Upper lobe of right lung (tissue), 1 donor: Measurements from ENCODE around the gene OSBPL8. TPM values are rescaled to one million over a fixed set of nuclear protein-coding genes. Genes with fewer than 3 reads are reported as not detected.

Experiments
- ATAC-seq: fragments of 200-7000 bp; cut with Tn5 transposase; one replicate; pipeline ENCODE4 v1.9.1; 2020; ENCODE audit warnings: mild to moderate bottlenecking, moderate library complexity
- DNase-seq: peaks from one replicate; pipeline ENCODE4 v3.0.0-alpha.2; 2020
- H3K27ac ChIP-seq: fragments of 200-600 bp; one replicate; pipeline ENCODE4 v1.8.0; 2022
- H3K27me3 ChIP-seq: fragments of 200-600 bp; one replicate; pipeline ENCODE4 v1.8.0; 2022; ENCODE audit warnings: mild to moderate bottlenecking
- H3K36me3 ChIP-seq: fragments of 200-600 bp; one replicate; pipeline ENCODE4 v1.8.0; 2022
- H3K4me1 ChIP-seq: fragments of 200-600 bp; one replicate; pipeline ENCODE4 v1.8.0; 2022
- H3K4me3 ChIP-seq: fragments of 200-600 bp; one replicate; pipeline ENCODE4 v1.8.0; 2022; ENCODE audit warnings: mild to moderate bottlenecking
- H3K9me3 ChIP-seq: fragments of 200-600 bp; one replicate; pipeline ENCODE4 v1.8.0; 2022
- intact Hi-C: fragments of 100-400 bp; cut with DNase I; formaldehyde crosslinking; loops from one replicate; pipeline ENCODE4 v1.11.0; 2022
- total RNA-seq: library from RNA; stranded (reverse); fragmentation: NEBNext Ultra II Directional; extraction: Animal tissue kit (Norgen Biotek cat#: 25700); gene quantifications from one replicate; pipeline ENCODE4 v1.2.1, GENCODE V29; 2021
- TF ChIP-seq, protein P1 (sequence below): fragments of 200-600 bp; IDR thresholded peaks from one replicate; pipeline ENCODE4 v1.8.0; 2022; ENCODE audit warnings: antibody characterized with exemption
- donor health status: DM: no; HTN: yes; CAD: no; lungs with severe emphysema.

OSBPL8 gene
- total RNA-seq, 1 donor from 2014 or later: 97.3 TPM

- H3K36me3 ChIP-seq: peaks cover 19% of the 10 kb centered on the region
- H3K9me3 ChIP-seq: no peaks in the 10 kb centered on the region
- H3K27ac ChIP-seq: no peak overlapping the region
- DNase-seq (no peak), ATAC-seq (no peak)
- H3K4me3 ChIP-seq: no peak overlapping the region
- intact Hi-C loops: no loop called here
- TF ChIP-seq, protein P1, sequence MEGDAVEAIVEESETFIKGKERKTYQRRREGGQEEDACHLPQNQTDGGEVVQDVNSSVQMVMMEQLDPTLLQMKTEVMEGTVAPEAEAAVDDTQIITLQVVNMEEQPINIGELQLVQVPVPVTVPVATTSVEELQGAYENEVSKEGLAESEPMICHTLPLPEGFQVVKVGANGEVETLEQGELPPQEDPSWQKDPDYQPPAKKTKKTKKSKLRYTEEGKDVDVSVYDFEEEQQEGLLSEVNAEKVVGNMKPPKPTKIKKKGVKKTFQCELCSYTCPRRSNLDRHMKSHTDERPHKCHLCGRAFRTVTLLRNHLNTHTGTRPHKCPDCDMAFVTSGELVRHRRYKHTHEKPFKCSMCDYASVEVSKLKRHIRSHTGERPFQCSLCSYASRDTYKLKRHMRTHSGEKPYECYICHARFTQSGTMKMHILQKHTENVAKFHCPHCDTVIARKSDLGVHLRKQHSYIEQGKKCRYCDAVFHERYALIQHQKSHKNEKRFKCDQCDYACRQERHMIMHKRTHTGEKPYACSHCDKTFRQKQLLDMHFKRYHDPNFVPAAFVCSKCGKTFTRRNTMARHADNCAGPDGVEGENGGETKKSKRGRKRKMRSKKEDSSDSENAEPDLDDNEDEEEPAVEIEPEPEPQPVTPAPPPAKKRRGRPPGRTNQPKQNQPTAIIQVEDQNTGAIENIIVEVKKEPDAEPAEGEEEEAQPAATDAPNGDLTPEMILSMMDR: no peak
- no peaks in the 10 kb centered on the region for H3K4me1 ChIP-seq
- H3K27me3 ChIP-seq: no peaks in the 10 kb centered on the region
These were observed 159.4 kb downstream of the OSBPL8 start for GRCh38 chr12:76400136-76400535.

- H3K4me1 ChIP-seq: no peaks in the 10 kb centered on the region
- H3K9me3 ChIP-seq: no peaks in the 10 kb centered on the region
- ATAC-seq (no peak), DNase-seq (no peak)
- no peak overlapping the region for H3K4me3 ChIP-seq
- TF ChIP-seq, protein P1: no peak
- peaks cover 19% of the 10 kb centered on the region for H3K36me3 ChIP-seq
- no peaks in the 10 kb centered on the region for H3K27me3 ChIP-seq
- no peak overlapping the region for H3K27ac ChIP-seq
- intact Hi-C loops: no loop called here
These were observed 160.5 kb downstream of the OSBPL8 start for GRCh38 chr12:76399040-76399439.

DNA sequence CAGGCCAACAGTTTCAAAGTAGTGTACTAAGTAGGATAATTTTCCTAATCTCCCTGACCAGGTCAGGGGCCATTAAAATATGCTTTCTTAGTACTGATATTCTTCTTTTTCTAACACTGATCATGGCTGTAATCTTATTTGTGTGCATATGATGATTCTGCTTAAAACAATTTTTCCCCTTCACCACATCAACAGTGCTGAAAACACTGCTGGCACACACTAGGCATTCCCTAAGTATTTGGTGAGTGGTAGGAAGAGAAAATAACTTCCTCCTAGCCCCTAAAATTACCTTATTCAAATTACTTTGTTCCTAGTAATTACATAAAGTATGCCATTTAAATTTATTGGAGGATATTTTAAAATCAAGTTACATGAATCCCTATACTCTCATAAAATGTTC is 161.5 kb downstream of the OSBPL8 start:
- H3K4me1 ChIP-seq: no peaks in the 10 kb centered on the region
- no peaks in the 10 kb centered on the region for H3K9me3 ChIP-seq
- ATAC-seq: no peak
- H3K27me3 ChIP-seq: no peaks in the 10 kb centered on the region
- TF ChIP-seq, protein P1: no peak
- H3K36me3 ChIP-seq: peaks cover 26% of the 10 kb centered on the region
- DNase-seq: no peak
- H3K4me3 ChIP-seq: no peak overlapping the region
- intact Hi-C loops: no loop called here
- no peak overlapping the region for H3K27ac ChIP-seq

- no peaks in the 10 kb centered on the region for H3K27me3 ChIP-seq
- DNase-seq (no peak), ATAC-seq (no peak)
- intact Hi-C loops: no loop called here
- H3K4me1 ChIP-seq: no peaks in the 10 kb centered on the region
- TF ChIP-seq, protein P1: no peak
- no peak overlapping the region for H3K27ac ChIP-seq
- peaks cover 65% of the 10 kb centered on the region for H3K36me3 ChIP-seq
- H3K9me3 ChIP-seq: no peaks in the 10 kb centered on the region
- no peak overlapping the region for H3K4me3 ChIP-seq
These were observed 168.1 kb downstream of the OSBPL8 start for GRCh38 chr12:76391461-76391860.

DNA sequence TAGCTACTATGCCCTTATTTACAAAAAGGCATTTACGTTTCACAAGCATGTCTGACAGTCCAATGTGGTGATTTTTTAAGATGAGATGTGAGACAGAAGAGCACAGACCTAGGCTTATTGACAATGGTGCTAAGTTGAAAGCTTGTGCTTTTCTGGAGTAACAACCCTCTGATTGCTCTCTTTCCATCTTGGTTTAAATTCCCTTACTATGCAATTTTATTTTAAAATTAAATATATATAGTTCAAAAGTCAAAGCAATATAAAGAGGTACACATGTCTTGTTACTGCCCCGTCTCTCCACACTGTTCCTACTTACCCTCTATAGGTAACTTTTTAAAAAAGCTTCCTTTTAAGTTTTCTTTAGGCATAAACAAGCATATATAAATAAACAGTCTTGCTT is 172.0 kb downstream of the OSBPL8 start:
- no peak for ATAC-seq
- Histone ChIP-seq H3K4me1 (no peaks in the 10 kb centered on the region), H3K36me3 (peaks cover 85% of the 10 kb centered on the region), H3K27ac (no peak overlapping the region), H3K27me3 (no peaks in the 10 kb centered on the region), H3K9me3 (no peaks in the 10 kb centered on the region), H3K4me3 (no peak overlapping the region)
- no peak for DNase-seq
- intact Hi-C loops: no loop called here
- TF ChIP-seq, protein P1: no peak

DNA sequence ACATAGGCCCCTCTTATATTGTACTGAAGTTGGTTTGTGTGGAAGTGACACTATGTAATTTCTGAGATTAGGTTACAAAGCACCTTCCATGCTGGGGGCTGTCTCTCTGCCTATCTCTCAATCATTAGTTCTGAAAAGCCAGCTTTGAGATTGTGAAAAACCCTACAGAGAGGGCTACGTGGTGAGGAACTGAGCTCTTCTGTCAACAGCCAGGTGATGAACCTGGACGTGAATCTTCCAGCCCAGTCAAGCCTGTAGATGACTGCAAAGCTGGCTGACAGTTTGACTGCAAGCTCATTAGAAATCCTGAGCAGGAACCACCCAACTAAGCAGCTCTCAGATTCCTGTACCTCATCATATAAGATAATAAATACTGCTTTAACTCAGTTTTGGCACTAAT is 175.0 kb downstream of the OSBPL8 start:
- DNase-seq: no peak
- intact Hi-C loops: no loop called here
- Histone ChIP-seq H3K9me3 (no peaks in the 10 kb centered on the region), H3K4me3 (no peak overlapping the region), H3K36me3 (peaks cover 62% of the 10 kb centered on the region), H3K27ac (no peak overlapping the region), H3K27me3 (no peaks in the 10 kb centered on the region), H3K4me1 (no peaks in the 10 kb centered on the region)
- no peak for ATAC-seq
- TF ChIP-seq, protein P1: no peak
